Ovary (tissue), 3 donors: ENCODE measurements around the gene ERG.

Source experiments
- CTCF ChIP-seq, 3 donors: fragments of 450-650 bp in 2 of 3; fragments of 200-600 bp in 1 of 3; IDR thresholded peaks; one replicate each; pipeline versions ENCODE4 v1.5.1 to v1.8.0; 2016 to 2022; ENCODE audit warnings: antibody characterized with exemption in 3 of 3, mild to moderate bottlenecking in 1 of 3
- EP300 ChIP-seq: sonication (generic); formaldehyde crosslinking; IDR thresholded peaks from one replicate; pipeline ENCODE4 v1.6.1; 2017; ENCODE audit warnings: antibody characterized with exemption
- POLR2A ChIP-seq: fragments of 450-650 bp; IDR thresholded peaks from one replicate; pipeline ENCODE4 v1.6.1; 2017; ENCODE audit warnings: antibody characterized with exemption, mild to moderate bottlenecking, moderate library complexity
- donor health status: DM: no; HTN: no; CAD: no.

DNA sequence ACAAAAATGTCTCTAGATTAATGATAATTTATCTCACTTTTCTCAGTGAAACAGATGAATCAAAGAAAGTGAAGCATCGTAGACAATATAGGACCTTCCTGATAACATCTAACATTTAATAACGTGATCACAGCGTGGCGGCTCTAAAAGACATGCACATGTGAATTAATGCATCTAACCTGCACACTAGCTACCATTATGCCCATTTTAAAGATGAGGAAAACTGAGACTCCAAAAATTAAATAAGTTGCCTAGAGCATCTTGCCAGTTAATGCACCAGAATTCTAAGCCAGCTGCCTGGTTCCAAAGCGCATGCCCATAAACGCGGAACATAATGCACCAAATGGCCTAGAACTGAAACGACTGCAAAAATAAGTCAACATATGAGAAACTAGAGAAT, 23.5 kb downstream of the ERG start:
- TF ChIP-seq POLR2A (no peak), CTCF (IDR thresholded peaks at IDR 0.05) (no peak), EP300 (no peak)
